NCI-H187 treated with DMSO at 0.1 percent for 48 hours (cell line): ENCODE data around the gene NPIPA2.
"Not testable (repeated sequence)": the region's sequence is repeated elsewhere in the genome, so short reads cannot be mapped to it uniquely, and the experiment has no call there.

Source experiments
- DNase-seq: peaks from one replicate; lab custom pipeline; 2025; lab: John Stamatoyannopoulos, UW

Gene NPIPA2

GRCh38 chr16:14742273-14743128, at the start of gene NPIPA2:
Gene NPIPA2 (plus strand): TSS chr16:14742533. CDS start chr16:14748066, 5,533 bp downstream.
- DNase-seq, result not testable (repeated sequence)

- DNase-seq, result not testable (repeated sequence)
These were observed 48.2 kb upstream of the NPIPA2 start, which contains the start of gene PLA2G10 for GRCh38 chr16:14694129-14694528. Gene PLA2G10 (minus strand): TSS chr16:14694308. CDS start chr16:14694229, 79 bp downstream.

- not testable (repeated sequence) for DNase-seq
These were observed 40.5 kb upstream of the NPIPA2 start for GRCh38 chr16:14701859-14702258.

GRCh38 chr16:14702672-14703071, 39.7 kb upstream of the NPIPA2 start:
- DNase-seq, result not testable (repeated sequence)

- DNase-seq, result not testable (repeated sequence)
These were observed 38.9 kb upstream of the NPIPA2 start, which contains the start of gene NPIPA3 for GRCh38 chr16:14703156-14704011. Gene NPIPA3 (plus strand): TSS chr16:14703411. CDS start chr16:14708944, 5,533 bp downstream.

GRCh38 chr16:14733233-14733632, 9.1 kb upstream of the NPIPA2 start:
- DNase-seq, result not testable (repeated sequence)

- not testable (repeated sequence) for DNase-seq
These were observed 1.4 kb upstream of the NPIPA2 start for GRCh38 chr16:14740832-14741385.

GRCh38 chr16:14741794-14742193, 539 bp upstream of the NPIPA2 start:
- DNase-seq, result not testable (repeated sequence)

GRCh38 chr16:14773654-14774053, 31.3 kb downstream of the NPIPA2 start:
- not testable (repeated sequence) for DNase-seq

GRCh38 chr16:14775624-14776023, 33.3 kb downstream of the NPIPA2 start:
- not testable (repeated sequence) for DNase-seq

- DNase-seq, result not testable (repeated sequence)
These were observed 34.4 kb downstream of the NPIPA2 start for GRCh38 chr16:14776763-14777162.

GRCh38 chr16:14779368-14779877, 37.1 kb downstream of the NPIPA2 start:
- DNase-seq, result not testable (repeated sequence)

- DNase-seq, result not testable (repeated sequence)
These were observed 43.8 kb downstream of the NPIPA2 start for GRCh38 chr16:14786180-14786579.

- not testable (repeated sequence) for DNase-seq
These were observed 47.2 kb downstream of the NPIPA2 start for GRCh38 chr16:14789577-14789976.

- not testable (repeated sequence) for DNase-seq
These were observed 48.1 kb downstream of the NPIPA2 start for GRCh38 chr16:14790320-14790956.

GRCh38 chr16:14792914-14793313, 50.6 kb downstream of the NPIPA2 start:
- DNase-seq, result not testable (repeated sequence)

GRCh38 chr16:14797558-14797957, 55.2 kb downstream of the NPIPA2 start:
- not testable (repeated sequence) for DNase-seq

- DNase-seq, result not testable (repeated sequence)
These were observed 61.2 kb downstream of the NPIPA2 start for GRCh38 chr16:14803577-14803976.

GRCh38 chr16:14807184-14807678, 64.9 kb downstream of the NPIPA2 start:
- DNase-seq, result not testable (repeated sequence)

- DNase-seq, result not testable (repeated sequence)
These were observed 71.6 kb downstream of the NPIPA2 start for GRCh38 chr16:14813890-14814289.
